Activated T-cell treated with anti-CD3 and anti-CD28 coated beads for 24 hours (primary cell): ENCODE results near the gene RAB3IL1.

Source experiments
- DNase-seq: peaks from one replicate; pipeline ENCODE4 v3.0.0-alpha.2; 2020; ENCODE audit warnings: low read depth

Gene RAB3IL1

DNA sequence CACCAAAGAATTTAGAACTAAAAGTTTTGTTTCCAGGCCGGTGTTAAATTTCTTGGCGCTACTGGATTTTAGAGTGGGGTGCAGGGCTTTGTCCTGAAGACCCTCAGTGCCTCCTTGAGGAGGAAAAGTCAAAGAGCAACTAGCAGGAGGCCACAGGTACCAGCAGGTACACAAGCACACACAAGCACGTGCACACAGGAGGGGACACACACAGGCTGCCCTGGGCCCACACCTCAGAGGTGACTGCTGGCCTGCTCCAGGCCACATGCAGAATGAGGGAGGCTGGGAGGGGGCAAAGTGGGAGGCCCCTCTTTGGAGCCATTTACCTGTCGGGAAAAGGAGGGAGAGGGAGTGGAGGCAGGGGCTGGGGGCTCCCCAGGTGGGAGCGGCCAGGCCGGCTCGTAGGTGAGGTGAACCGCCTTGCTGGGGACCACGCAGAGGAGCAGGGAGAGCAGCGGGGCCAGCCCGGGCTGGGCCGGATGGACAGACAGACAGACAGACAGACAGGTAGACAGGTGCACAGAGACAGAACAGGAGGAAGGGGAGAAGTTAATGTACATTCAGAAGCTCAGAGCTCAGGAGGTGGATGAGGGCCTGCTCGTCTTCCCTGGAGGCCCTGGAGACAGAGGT lies 12.2 kb downstream of the RAB3IL1 start:
- no peak for DNase-seq

DNA sequence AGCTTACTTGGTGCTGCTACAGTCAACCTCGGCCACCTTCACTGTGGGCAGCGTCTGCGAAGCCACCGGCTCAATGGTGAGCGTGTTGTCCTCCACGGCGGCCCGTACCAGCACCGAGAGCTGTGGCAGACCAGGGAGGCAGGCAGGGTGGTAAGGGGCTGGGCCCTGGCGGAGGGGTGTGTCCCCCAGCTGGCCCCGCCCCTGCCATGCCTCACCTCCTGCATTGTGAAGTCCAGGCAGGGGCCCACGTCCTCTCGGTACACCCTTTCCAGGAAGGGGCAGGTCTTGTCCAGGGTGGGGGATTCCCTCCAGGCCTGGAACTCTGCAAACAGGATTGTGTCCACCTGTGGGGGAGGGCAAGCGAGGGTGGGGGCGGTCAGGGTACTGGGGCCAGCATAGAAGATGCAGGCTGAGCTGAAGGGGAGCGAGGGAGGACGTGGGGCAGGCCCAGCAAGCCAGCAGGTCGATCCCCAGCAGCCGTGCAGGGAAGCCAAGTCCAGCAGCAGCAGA lies 12.8 kb downstream of the RAB3IL1 start:
- DNase-seq, result no peak

DNA sequence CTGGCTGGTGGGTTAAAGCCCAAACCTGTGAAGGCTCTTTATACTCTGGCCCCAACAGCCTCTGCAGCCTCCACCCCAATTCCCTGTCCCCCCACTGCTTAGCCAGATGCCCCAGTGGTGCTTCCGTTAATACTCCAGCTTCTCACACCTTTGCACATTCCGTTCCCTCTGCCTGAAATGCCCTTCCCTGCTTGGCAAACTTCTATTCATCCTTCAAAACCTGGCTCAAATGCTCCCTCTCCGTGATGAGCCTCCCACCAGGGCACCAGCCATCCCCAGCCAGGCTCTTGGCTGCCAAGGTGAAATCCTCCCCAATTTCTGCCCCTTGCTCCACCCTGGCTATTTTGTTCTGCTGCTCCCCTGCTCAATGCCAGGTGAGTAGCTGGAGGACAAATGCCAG lies 13.5 kb downstream of the RAB3IL1 start:
- no peak for DNase-seq

GRCh38 chr11:61902313-61902712 lies 15.1 kb downstream of the RAB3IL1 start:
- DNase-seq, result no peak

- no peak for DNase-seq
Measured at GRCh38 chr11:61901397-61901796, 16.0 kb downstream of the RAB3IL1 start.

DNA sequence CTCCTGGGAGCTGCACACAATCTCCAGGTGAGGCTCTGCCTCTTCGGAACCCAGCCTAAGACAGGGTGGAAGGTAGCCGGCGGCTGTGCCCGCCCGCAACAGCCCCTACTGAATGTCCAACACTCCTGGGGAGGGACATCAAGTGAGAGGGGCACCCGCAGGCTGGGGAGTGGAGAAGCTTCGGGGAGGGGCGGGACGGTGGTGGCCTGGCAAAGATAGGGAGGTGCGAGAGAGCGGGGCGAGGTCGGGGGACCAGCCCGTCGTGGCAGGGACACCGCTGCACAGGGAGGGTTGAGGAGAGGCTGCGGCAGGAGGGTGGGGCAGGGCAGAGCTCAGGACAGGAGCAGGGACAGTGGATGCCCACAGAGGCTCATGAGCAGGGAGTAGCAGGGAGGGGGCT lies 17.1 kb downstream of the RAB3IL1 start:
- no peak for DNase-seq

GRCh38 chr11:61899146-61899841 lies 18.1 kb downstream of the RAB3IL1 start:
- peak; percentile 87 for DNase-seq

DNA sequence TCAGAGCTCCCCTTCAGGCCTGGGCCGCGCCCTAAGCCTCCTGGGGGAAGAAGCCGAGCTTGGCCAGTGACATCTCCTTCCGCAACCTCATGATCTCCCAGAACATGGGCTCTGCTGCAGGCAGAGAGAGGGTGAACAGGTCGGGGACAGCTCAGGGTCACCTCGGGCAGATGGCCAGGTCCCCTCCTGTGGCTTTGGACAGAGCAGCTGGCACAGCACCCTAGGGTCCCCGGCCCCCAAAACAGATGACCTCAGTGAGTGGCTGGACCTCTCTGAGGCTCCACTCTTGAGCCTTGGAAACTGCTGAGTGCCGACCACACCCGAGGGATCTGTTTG lies 19.2 kb downstream of the RAB3IL1 start:
- no peak for DNase-seq

DNA sequence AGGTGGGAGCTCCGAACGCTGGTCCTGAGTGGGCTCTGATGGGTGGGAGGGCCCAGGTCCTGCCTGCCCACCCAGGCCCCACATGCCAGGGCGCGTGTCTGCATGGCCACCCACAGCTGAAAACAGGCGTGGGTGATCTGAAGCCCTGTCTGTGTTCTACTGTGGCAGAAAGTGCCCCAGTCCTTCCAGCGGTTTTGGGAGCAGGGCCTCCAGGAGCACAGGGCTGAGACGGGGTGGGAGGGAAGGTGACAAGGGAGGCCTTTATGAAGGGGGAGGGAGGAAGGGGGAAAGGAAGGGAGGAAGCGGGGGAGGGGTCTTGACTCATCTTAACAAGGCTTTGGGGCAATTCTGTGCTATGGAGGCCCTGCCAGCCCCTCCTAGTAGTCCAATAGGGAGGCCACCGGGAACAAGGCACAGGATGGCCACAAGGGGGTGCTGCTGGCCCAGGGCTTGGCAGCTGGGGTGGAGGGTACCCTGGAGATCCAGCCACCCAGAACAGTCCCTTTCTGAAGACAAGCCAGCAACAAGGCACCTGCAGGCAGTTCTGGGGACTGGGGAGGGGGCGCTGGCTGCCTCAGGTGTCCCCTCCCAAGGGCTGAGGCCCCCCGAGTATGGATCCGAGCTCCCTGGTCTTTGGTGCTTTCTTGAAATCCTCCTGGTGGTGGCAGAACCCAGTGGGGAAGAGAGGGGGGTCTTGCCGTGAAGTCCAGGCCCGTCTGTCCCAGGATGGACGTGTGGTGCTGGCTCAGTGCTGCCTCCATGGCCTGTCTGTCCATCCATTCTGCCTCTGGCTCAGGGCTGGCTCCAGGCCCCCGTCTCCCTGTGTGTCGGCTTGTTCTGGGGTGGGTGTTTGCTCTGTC lies 19.7 kb downstream of the RAB3IL1 start:
- DNase-seq, result peak; percentile 64

- DNase-seq, result no peak
Measured at GRCh38 chr11:61896665-61897386, 20.5 kb downstream of the RAB3IL1 start.

- no peak for DNase-seq
Measured at GRCh38 chr11:61895718-61896059, 21.7 kb downstream of the RAB3IL1 start.

DNA sequence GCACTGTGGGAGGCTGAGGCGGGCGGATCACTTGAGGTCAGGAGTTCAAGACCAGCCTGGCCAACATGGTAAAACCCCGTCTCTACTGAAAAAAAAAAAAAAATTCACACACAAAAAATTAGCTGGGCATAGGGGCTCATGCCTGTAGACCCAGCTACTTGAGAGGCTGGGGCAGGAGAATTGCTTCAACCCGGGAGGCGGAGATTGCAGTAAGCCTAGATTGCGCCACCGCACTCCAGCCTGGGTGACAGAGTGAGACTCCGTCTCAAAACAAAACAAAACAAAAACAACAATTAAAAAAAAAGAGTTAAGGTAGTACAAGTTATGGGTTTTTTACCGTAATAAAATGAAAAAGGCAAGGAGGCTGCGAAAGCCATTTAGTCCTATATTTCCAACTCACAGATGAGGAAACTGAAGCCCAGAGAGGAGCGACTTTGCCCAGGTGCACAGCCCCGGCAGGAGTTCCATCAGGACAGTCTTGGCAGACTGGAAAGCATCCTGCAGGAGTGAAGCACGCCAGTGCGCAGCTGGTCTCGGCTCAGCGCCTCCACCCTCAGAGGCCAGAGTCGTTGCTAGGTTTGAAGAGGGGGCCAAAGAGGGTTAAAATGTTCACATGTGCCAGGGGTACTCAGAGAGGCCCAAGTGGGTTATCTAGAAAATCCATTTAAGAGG lies 22.2 kb downstream of the RAB3IL1 start:
- no peak for DNase-seq

DNA sequence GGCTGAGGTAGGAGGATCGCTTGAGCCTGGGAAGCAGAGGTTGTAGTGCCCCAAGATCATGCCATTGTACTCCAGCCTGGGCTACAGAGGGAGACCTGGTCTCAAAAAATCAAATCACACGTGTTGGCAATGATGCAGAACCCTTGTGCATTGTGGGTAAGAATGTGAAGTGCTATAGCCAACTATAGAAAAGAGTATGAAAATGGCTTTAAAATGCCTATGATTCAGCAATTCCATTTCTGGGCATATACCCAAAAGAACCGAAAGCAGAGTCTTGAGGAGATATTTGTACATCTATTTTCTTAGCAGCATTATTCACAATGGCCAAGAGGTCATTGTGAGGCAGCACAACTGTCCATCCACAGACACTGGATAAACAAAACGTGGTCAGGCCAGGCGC lies 23.4 kb downstream of the RAB3IL1 start:
- DNase-seq, result no peak

- no peak for DNase-seq
Measured at GRCh38 chr11:61892085-61892370, 25.3 kb downstream of the RAB3IL1 start.

DNA sequence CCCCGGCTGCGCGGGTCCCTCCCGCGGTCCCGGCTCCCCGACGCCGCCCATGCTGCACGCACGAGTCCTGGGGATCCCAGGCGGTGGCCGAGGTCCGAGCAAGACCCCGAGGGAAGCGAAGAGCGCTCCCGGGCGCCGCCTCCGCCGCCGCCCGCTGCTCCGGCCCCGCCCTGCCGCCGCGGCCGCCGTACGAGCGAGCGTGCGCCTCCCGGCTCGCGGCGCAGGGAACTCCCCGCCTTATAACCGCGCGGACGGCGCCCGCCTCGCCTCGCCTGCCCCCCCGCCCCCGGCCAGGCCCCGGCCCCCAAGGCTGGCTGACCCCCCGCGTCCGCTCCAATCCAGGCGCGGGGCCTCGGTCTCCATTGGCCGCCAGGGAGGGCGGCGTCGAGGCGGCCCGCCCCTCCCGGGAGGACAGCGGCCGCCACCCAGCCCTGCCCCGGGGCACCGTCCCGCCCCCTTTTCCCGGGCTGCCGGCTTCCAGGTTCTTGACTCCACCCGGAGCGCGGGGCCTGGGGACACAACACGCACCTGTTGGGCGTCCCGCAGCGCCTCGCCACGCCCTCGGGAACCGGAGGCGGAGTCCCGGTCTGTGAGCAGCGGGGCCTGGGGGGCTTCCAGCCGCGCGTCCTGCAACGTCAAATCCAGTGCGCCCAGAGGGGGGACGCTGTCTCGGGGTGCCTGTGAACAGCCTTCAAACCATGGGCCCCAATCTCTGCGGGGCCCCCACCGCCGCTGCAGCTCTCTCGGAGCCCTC lies 25.9 kb downstream of the RAB3IL1 start, which contains the start of gene FADS3:
Gene FADS3, minus strand, starts transcription at position 215 of the 754 bp plus-strand sequence. Its CDS starts 164 bp downstream, at position 51.
- DNase-seq, result peak; percentile 35

DNA sequence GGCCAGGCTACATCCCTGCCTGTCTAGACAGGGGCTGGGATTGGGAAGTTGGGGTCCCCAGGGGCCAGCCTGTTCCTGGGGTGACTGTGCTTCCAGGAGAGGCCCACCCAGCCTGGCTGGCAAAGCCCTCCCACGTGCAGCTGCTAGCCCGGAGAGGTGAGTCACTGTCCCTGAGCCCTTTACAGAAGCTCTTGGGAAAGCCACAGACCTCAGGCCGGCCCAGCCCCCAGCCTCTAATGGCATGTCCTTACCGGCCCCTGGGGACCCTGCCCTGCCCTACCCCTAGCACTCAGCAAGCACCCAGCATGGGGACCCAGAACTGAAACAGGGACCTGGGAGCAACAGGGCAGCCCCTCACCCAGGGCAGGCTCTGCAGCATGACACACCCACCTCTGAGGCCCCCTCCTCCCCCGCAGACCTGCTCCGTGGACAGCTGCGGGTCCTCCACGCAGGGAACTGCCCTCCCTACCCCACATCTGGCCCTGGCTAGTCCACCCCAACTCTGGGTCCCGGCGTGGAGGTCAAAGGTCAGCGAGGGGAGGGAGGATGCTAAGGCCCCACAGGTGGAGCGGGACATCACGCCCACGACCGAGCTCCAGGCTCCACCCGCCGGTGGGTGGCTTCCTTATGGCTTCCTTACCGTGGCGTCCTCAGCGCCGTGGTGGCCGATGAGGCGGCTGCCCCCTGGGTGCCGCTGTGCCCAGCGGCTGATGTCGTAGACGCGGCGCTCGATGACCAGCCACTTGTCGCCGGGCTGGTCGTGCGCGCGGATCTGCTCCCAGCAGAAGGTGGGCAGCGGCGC lies 26.6 kb downstream of the RAB3IL1 start:
- no peak for DNase-seq

- no peak for DNase-seq
Measured at GRCh38 chr11:61889831-61890230, 27.5 kb downstream of the RAB3IL1 start.

GRCh38 chr11:61888590-61888989 lies 28.8 kb downstream of the RAB3IL1 start:
- DNase-seq, result no peak

DNA sequence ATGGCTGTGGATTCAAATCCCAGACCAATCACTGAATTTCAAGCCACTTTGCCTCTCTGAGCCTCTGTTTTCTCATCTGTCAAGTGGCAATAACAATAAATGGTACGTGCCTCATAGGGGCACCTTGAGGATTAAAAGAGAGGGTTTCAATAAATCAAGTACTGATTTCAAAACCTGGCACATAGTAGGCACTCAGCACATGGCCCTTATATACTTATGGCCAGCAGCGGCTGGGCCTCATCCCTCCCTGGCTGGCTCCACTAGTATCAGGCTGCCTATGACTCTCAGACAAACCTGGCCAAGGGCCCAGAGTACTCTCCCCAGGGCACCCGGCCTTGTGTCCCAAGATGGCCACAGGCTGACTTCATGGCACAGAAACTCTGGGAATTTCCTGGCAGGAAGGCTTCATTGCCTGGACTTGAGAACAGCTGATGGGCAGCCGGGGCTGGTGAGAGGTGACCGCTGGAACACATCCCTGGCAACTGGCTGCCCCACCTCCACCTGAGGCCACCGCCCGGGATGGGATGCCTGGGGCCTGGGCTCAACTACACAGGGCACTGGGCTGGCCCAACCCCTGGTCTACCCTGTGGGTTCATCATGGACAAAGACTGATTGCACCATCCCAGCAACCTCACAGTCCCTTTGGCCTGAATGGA lies 29.4 kb downstream of the RAB3IL1 start:
- no peak for DNase-seq

- DNase-seq, result no peak
Measured at GRCh38 chr11:61886643-61887042, 30.7 kb downstream of the RAB3IL1 start.
